GM23248 (cell line): Measurements from ENCODE around the gene RPAP3. TPM values are rescaled to one million over a fixed set of nuclear protein-coding genes. Genes with fewer than 3 reads are reported as not detected.

Experiments used
- DNase-seq: peaks from one replicate; pipeline ENCODE4 v3.0.0-alpha.2; 2015
- H2AFZ ChIP-seq: fragments of 200-600 bp; sonication (generic); 2 replicates; pipeline ENCODE4 v1.6.1; 2016; ENCODE audit warnings: antibody characterized with exemption
- H3F3A ChIP-seq: fragments of 200-600 bp; sonication (generic); 2 replicates; pipeline ENCODE4 v1.6.1; 2016; ENCODE audit warnings: mild to moderate bottlenecking, antibody characterized with exemption, mixed run types; ENCODE audit not compliant: insufficient read depth
- H3K27ac ChIP-seq: fragments of 200-600 bp; sonication (generic); 2 replicates; pipeline ENCODE4 v1.5.1; 2016; ENCODE audit warnings: mild to moderate bottlenecking
- H3K27me3 ChIP-seq: fragments of 200-600 bp; sonication (generic); replicated peaks from 2 replicates; pipeline ENCODE4 v1.6.1; 2016; ENCODE audit warnings: mild to moderate bottlenecking; ENCODE audit not compliant: insufficient read depth
- H3K36me3 ChIP-seq: fragments of 200-600 bp; sonication (generic); 2 replicates; pipeline ENCODE4 v1.6.1; 2016; ENCODE audit warnings: low read depth, mild to moderate bottlenecking
- H3K4me1 ChIP-seq: fragments of 200-600 bp; sonication (generic); 2 replicates; pipeline ENCODE4 v1.6.1; 2016; ENCODE audit warnings: mild to moderate bottlenecking; ENCODE audit not compliant: insufficient read depth
- H3K4me2 ChIP-seq: fragments of 200-600 bp; sonication (generic); one replicate; pipeline ENCODE4 v1.6.1; 2016; ENCODE audit warnings: mild to moderate bottlenecking; ENCODE audit not compliant: unreplicated experiment
- H3K4me3 ChIP-seq: fragments of 200-600 bp; sonication (generic); 2 replicates; pipeline ENCODE4 v1.5.1; 2016; ENCODE audit warnings: mild to moderate bottlenecking
- H3K79me2 ChIP-seq: fragments of 200-600 bp; sonication (generic); 2 replicates; pipeline ENCODE4 v1.6.1; 2016; ENCODE audit warnings: mild to moderate bottlenecking; ENCODE audit not compliant: insufficient read depth
- H3K9ac ChIP-seq: fragments of 200-600 bp; sonication (generic); 2 replicates; pipeline ENCODE4 v1.6.1; 2016; ENCODE audit warnings: mild to moderate bottlenecking
- H3K9me2 ChIP-seq: fragments of 200-600 bp; sonication (generic); 2 replicates; pipeline ENCODE4 v1.6.1; 2016; ENCODE audit warnings: mixed run types, mild to moderate bottlenecking, moderate library complexity; ENCODE audit not compliant: insufficient read depth
- H3K9me3 ChIP-seq: fragments of 200-600 bp; sonication (generic); one replicate; pipeline ENCODE4 v1.6.1; 2017; ENCODE audit warnings: low read depth
- H4K20me1 ChIP-seq: fragments of 200-600 bp; sonication (generic); 2 replicates; pipeline ENCODE4 v1.6.0; 2016; ENCODE audit not compliant: insufficient read depth
- EZH2 ChIP-seq: fragments of 200-600 bp; sonication (generic); IDR thresholded peaks from 2 replicates; pipeline ENCODE4 v1.6.1; 2018; ENCODE audit warnings: antibody characterized with exemption, mild to moderate bottlenecking; ENCODE audit not compliant: insufficient read depth, poor library complexity, severe bottlenecking
- EZH2phosphoT487 ChIP-seq: fragments of 200-600 bp; sonication (generic); IDR thresholded peaks from 2 replicates; pipeline ENCODE4 v1.6.1; 2018; ENCODE audit warnings: antibody characterized with exemption, moderate library complexity, mild to moderate bottlenecking, low read depth; ENCODE audit not compliant: insufficient read depth
- WGBS, 2 experiments: methylation state at CpG; one replicate each; pipeline ENCODE4 v1.1.6; 2015 to 2017; ENCODE audit warnings: low lambda C conversion rate in 2 of 2, low coverage in 1 of 2; ENCODE audit errors: missing lambda C conversion rate in 2 of 2; 5-methylcytosine and 5-hydroxymethylcytosine counted together
- in situ Hi-C: fragments of 300-500 bp; cut with MboI; formaldehyde crosslinking; loops from 2 replicates; pipeline ENCODE4 v1.15.0; 2020
- polyA plus RNA-seq: library from polyadenylated mRNA; unstranded; fragments of >200 nt; fragmentation: Nextera tagmentation; extraction: Ambion mirVana; gene quantifications from 2 replicates; pipeline ENCODE4 v1.2.1, GENCODE V29; 2016
- total RNA-seq: library from RNA; depleted of rRNA; stranded (reverse); fragments of >200 nt; shearing (Covaris generic); gene quantifications from 2 replicates; pipeline ENCODE4 v1.2.3, GENCODE V29; 2014

RPAP3 gene
- total and polyA plus RNA-seq, 2 experiments from 2014 or later = 16.2 to 27.8 TPM

DNA sequence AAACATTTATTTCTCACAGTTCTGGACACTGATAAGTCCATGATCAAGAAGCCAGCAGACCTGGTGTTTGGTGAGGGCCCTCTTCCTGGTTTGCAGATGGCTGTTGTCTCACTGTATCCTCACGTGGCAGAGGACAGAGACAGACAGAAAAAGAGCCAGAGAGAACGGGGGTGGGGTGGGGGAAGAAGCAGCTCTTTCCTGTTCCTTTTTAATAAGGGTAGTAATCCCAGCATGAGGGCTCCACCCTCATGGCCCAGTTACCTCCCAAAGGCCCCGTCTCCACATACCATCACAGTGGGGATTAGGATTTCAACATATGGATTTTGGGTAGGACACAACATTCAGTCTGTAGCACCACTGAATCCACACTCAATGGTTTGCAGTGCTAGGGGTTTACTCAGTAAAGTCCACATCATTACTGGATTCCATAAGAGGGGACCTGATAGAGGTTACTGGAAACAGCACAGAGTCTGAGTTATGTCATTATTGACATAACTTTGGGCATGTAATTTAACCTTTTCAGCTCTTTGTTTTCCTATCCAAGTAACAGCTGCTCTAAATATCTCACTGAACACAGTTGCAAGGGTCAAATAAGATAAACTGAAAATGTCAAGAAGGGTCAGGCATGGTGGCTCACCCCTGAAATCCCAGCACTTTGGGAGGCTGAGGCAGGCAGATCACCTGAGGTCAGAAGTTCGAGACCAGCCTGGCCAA lies 53.2 kb downstream of the RPAP3 start:
- H3K79me2 ChIP-seq = no peaks in the 10 kb centered on the region
- H3K27me3 ChIP-seq = no peaks in the 10 kb centered on the region
- H3F3A ChIP-seq = no peaks in the 10 kb centered on the region
- H4K20me1 ChIP-seq = no peaks in the 10 kb centered on the region
- no peak overlapping the region for H3K4me3 ChIP-seq
- no peak overlapping the region for H3K27ac ChIP-seq
- H3K9me2 ChIP-seq = no peaks in the 10 kb centered on the region
- H3K9me3 ChIP-seq = no peaks in the 10 kb centered on the region
- no peak overlapping the region for H3K4me2 ChIP-seq
- peaks cover 9% of the 10 kb centered on the region; the same call in 1 of the 2 replicates for H3K4me1 ChIP-seq
- peak; percentile 17 for DNase-seq
- no peak overlapping the region for H3K9ac ChIP-seq
- 48 to 49% methylated on average over 4 of the region's 4 CpGs for WGBS, 2 experiments
- H2AFZ ChIP-seq = peak overlapping the region; percentile 71
- TF ChIP-seq EZH2phosphoT487 (no peak), EZH2 (no peak)
- no peaks in the 10 kb centered on the region for H3K36me3 ChIP-seq
- in situ Hi-C loops = no loop called here

DNA sequence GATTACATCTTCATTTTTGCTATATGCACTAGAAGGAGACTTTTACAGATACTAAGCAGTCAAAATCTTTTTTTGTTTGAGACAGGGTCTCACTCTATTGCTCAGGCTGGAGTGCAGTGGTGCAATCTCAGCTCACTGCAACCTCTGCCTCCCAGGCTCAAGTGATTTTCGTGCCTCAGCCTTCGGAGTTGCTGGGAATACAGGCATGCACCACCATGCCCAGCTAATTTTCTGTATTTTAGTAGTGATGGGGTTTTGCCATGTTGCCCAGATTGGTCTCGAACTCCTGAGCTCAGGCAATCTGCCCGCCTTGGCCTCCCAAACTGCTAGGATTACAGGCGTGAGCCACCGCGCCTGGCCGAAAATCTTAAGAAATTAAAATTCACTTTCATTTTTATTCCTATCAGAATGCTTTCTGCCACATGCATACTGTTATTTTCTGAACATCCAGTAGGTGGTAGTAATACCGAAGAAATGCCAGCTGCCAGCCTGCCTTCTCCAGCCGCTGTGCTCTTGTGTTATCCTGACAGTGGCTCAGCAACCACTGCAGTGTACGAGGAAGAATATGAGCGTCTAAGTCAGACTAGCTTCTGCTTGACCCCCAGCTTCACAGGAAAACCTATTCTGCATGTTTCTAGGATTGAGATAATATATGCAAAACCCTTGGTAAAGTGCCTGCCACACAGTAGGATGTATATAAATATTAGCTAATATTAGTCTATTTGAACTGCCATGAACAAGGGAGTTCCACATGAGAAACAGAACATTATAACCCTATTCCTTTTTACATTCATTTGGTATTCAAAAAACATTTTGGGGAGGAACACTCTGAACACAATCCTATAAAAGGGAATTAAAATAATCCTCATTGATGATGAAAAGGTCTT lies 54.2 kb downstream of the RPAP3 start:
- TF ChIP-seq EZH2 (no peak), EZH2phosphoT487 (no peak)
- no peaks in the 10 kb centered on the region for H4K20me1 ChIP-seq
- in situ Hi-C loops = no loop called here
- no peaks in the 10 kb centered on the region for H3K9me3 ChIP-seq
- peak overlapping the region; percentile 54 for H3K4me3 ChIP-seq
- H3F3A ChIP-seq = no peaks in the 10 kb centered on the region
- DNase-seq = peak; percentile 89
- H3K9me2 ChIP-seq = no peaks in the 10 kb centered on the region
- H3K27me3 ChIP-seq = no peaks in the 10 kb centered on the region
- peak overlapping the region; percentile 60 for H3K4me2 ChIP-seq
- WGBS, 2 experiments = 19% methylated on average over 12 of the region's 12 CpGs
- H3K4me1 ChIP-seq = peaks cover 9% of the 10 kb centered on the region; the same call in 1 of the 2 replicates
- no peaks in the 10 kb centered on the region for H3K79me2 ChIP-seq
- no peaks in the 10 kb centered on the region for H3K36me3 ChIP-seq
- H2AFZ ChIP-seq = peak overlapping the region; percentile 71
- peak overlapping the region; percentile 54 for H3K9ac ChIP-seq
- no peak overlapping the region for H3K27ac ChIP-seq

DNA sequence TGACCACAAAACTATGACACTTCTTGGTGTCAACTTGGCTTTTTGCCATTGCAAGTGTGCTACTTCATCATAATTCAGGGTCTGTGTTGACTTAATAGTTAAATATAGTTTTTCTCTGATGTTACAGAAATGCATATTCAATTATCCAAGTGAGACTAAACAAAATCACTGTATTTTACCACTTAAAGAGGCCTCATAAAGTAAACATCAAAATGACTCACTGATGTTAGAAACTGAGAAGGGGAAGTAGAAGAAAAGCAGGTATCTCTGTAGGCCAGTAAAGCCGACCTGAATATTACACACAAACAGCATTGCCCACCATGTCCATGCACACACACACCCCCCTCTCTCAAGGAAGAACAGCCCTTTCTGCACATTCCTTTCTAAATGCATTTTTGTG lies 55.4 kb downstream of the RPAP3 start:
- Histone ChIP-seq H3K4me2 (no peak overlapping the region), H2AFZ (no peak overlapping the region), H3K36me3 (peaks cover 4% of the 10 kb centered on the region; the same call in 1 of the 2 replicates), H3K79me2 (no peaks in the 10 kb centered on the region), H3K9ac (no peak overlapping the region), H3K9me2 (no peaks in the 10 kb centered on the region), H3F3A (no peaks in the 10 kb centered on the region), H3K4me3 (no peak overlapping the region), H3K9me3 (no peaks in the 10 kb centered on the region), H3K27me3 (no peaks in the 10 kb centered on the region), H3K27ac (no peak overlapping the region), H4K20me1 (no peaks in the 10 kb centered on the region), H3K4me1 (peaks cover 9% of the 10 kb centered on the region; the same call in 1 of the 2 replicates)
- no peak for TF ChIP-seq EZH2phosphoT487
- TF ChIP-seq EZH2 = no peak
- DNase-seq = peak; percentile 33
- in situ Hi-C loops = no loop called here
- 48 to 50% methylated on average over 1 of the region's 1 CpG for WGBS, 2 experiments

DNA sequence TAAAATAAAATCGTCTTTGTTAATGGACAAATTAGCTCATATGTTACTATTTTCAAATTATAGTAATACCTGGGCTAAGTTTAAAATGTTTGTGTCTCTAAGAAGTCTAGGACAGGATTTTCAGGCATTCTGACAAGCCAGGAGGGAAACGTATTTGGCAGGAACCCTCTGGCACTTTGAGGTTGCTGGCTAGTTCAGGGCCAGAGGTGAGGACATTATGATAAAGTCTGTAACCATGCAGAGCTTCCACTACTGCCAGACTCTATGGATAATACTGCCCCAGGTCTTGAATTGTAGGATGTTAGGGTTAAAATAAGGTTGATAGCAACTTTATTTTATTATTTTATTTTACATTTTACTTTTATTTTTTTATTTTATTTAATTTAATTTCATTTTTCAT lies 56.4 kb downstream of the RPAP3 start:
- WGBS, 2 experiments = 69 to 71% methylated on average over 2 of the region's 2 CpGs
- Histone ChIP-seq H3F3A (no peaks in the 10 kb centered on the region), H3K4me1 (peaks cover 9% of the 10 kb centered on the region; the same call in 1 of the 2 replicates), H3K4me2 (no peak overlapping the region), H3K9me3 (peaks cover 2% of the 10 kb centered on the region), H3K9me2 (no peaks in the 10 kb centered on the region), H3K79me2 (no peaks in the 10 kb centered on the region), H3K36me3 (peaks cover 8% of the 10 kb centered on the region; the same call in 1 of the 2 replicates), H3K27ac (no peak overlapping the region), H2AFZ (no peak overlapping the region), H3K9ac (no peak overlapping the region), H3K27me3 (no peaks in the 10 kb centered on the region), H3K4me3 (no peak overlapping the region), H4K20me1 (no peaks in the 10 kb centered on the region)
- DNase-seq = no peak
- in situ Hi-C loops = no loop called here
- TF ChIP-seq EZH2 (no peak), EZH2phosphoT487 (no peak)
